Tibial nerve (tissue), 3 donors: Measurements from ENCODE around the gene DPPA3.
"Not testable (repeated sequence)": the region's sequence is repeated elsewhere in the genome, so short reads cannot be mapped to it uniquely, and the experiment has no call there.

Experiments used
- POLR2A ChIP-seq, 2 donors: fragments of 450-650 bp; IDR thresholded peaks; one replicate each; pipeline ENCODE4 v1.6.1; 2017; ENCODE audit warnings: antibody characterized with exemption in 2 of 2, mild to moderate bottlenecking in 2 of 2, moderate library complexity in 2 of 2
- TF ChIP-seq, protein P1 (sequence below), 5 experiments: fragments of 200-600 bp in 3 of 5; fragments of 450-650 bp in 2 of 5; sonication (generic) in 3 of 5; IDR thresholded peaks; one replicate each; pipeline ENCODE4 v1.5.1; 2016 to 2019; ENCODE audit warnings: antibody characterized with exemption in 5 of 5, mild to moderate bottlenecking in 3 of 5, moderate library complexity in 2 of 5

DNA sequence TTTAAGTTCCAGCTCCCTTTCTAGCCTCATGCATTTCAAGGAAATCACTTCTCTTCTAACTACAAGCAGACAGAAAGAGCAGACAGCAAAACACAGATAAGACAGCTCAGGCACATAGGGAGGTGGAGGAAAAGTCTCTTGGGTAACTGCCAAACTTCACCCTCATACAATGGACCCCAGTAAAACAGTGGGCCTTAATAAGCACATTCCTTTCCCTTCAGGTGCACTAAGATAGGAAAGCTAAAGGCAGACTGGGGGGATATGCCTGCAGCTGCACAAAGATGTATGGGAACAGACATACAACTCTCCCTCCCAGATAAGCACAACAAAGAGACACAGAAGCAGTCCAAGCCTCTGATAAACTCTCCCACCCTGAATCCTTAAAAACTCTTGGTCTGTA, 19.8 kb downstream of the DPPA3 start:
- TF ChIP-seq, protein P1, sequence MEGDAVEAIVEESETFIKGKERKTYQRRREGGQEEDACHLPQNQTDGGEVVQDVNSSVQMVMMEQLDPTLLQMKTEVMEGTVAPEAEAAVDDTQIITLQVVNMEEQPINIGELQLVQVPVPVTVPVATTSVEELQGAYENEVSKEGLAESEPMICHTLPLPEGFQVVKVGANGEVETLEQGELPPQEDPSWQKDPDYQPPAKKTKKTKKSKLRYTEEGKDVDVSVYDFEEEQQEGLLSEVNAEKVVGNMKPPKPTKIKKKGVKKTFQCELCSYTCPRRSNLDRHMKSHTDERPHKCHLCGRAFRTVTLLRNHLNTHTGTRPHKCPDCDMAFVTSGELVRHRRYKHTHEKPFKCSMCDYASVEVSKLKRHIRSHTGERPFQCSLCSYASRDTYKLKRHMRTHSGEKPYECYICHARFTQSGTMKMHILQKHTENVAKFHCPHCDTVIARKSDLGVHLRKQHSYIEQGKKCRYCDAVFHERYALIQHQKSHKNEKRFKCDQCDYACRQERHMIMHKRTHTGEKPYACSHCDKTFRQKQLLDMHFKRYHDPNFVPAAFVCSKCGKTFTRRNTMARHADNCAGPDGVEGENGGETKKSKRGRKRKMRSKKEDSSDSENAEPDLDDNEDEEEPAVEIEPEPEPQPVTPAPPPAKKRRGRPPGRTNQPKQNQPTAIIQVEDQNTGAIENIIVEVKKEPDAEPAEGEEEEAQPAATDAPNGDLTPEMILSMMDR (IDR thresholded peaks at IDR 0.05), result not testable (repeated sequence)
- not testable (repeated sequence) for TF ChIP-seq POLR2A (IDR thresholded peaks at IDR 0.05)
